Epithelial cell of proximal tubule (primary cell): Measurements from ENCODE around the gene NFATC3. TPM values are rescaled to one million over a fixed set of nuclear protein-coding genes. Genes with fewer than 3 reads are reported as not detected.

Experiments used
- DNase-seq: peaks from one replicate; pipeline ENCODE4 v3.0.0-alpha.2; 2011; ENCODE audit warnings: low read depth
- H3K4me3 ChIP-seq: 2 replicates; pipeline ENCODE4 v1.5.1; 2011; ENCODE audit warnings: low read depth, mild to moderate bottlenecking, low read length
- CTCF ChIP-seq: conservative IDR thresholded peaks from 2 replicates; pipeline ENCODE4 v1.5.1; 2012; ENCODE audit warnings: low read depth, mild to moderate bottlenecking, low read length
- total RNA-seq: library from RNA; depleted of rRNA; stranded (reverse); fragments of >200 nt; gene quantifications from 2 replicates; pipeline ENCODE4 v1.2.3, GENCODE V29; 2015

NFATC3 gene
- 15.8 and 24.7 TPM in 2 replicates for total RNA-seq

GRCh38 chr16:68085259-68086071 lies at the start of gene NFATC3:
Gene NFATC3 (plus strand): TSS chr16:68085370. CDS start chr16:68085682, 312 bp downstream.
- no peak for TF ChIP-seq CTCF
- DNase-seq, result no peak

GRCh38 chr16:68037841-68038597 lies 47.2 kb upstream of the NFATC3 start:
- H3K4me3 ChIP-seq, result no peak overlapping the region
- no peak for DNase-seq
- TF ChIP-seq CTCF, result no peak

More at GRCh38 chr16:68085259-68086071, at the start of gene NFATC3:
- H3K4me3 ChIP-seq, result peak within 1 kb of the TSS; percentile 78

- no peak for DNase-seq
- no peak overlapping the region for H3K4me3 ChIP-seq
- TF ChIP-seq CTCF, result peak; percentile 86
Measured at GRCh38 chr16:68040506-68041288, 44.5 kb upstream of the NFATC3 start.

- no peak for TF ChIP-seq CTCF
- DNase-seq, result no peak
- H3K4me3 ChIP-seq, result no peak overlapping the region
Measured at GRCh38 chr16:68041783-68042182, 43.4 kb upstream of the NFATC3 start.

- DNase-seq, result no peak
- no peak for TF ChIP-seq CTCF
- H3K4me3 ChIP-seq, result no peak overlapping the region
Measured at GRCh38 chr16:68046106-68046505, 39.1 kb upstream of the NFATC3 start.

- DNase-seq, result no peak
- H3K4me3 ChIP-seq, result no peak overlapping the region
- TF ChIP-seq CTCF, result no peak
Measured at GRCh38 chr16:68047987-68048386, 37.2 kb upstream of the NFATC3 start.
